Skin of body (tissue), 2 donors: Measurements from ENCODE around the gene SLC12A7. TPM values are rescaled to one million over a fixed set of nuclear protein-coding genes. Genes with fewer than 3 reads are reported as not detected.

Experiments
- DNase-seq: peaks from one replicate; lab custom pipeline; 2025; lab: John Stamatoyannopoulos, UW
- total RNA-seq: library from RNA; depleted of rRNA; stranded (reverse); fragments of >200 nt; gene quantifications from one replicate; pipeline ENCODE4 v1.2.3, GENCODE V29; 2014

The SLC12A7 gene
- total RNA-seq, 1 donor from 2014 or later, result 13.7 TPM

GRCh38 chr5:1053391-1054017 is 58.4 kb downstream of the SLC12A7 start:
- peak; percentile 88 for DNase-seq

DNA sequence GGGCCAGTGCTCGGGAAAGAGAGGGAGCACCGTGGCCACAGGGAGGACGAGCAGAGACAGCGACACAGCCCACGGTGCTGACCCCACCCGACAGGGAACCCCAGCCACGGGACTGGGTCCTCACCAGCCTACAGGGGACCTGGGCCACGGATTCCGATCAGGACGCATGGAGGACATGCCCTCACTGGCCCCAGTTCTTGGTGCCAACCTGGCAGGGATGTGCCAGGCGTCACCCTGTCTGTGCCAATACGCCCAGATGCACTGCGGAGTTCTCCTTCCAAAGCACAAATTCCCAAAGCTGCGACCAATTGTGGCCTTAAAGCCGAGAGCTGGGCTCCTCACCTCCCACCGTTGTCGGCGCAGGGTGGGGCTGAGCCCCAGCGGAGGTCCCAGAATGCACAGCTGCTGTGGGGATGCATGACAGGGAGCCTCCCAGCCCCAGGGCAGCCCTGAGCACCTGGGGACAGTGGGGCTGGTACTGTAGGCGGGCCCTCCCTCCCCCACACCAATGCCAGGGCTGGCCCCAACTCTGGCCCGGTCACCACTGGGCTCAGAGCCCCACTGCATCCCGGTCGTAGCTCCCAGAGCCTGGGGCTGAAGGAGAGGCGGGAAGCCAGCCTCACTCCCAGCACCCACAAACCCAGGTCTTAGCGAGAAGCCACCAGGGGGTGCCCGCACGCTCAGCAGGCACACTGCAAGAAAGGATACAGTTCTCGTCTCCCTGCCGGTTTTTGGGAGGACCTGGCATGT is 59.0 kb downstream of the SLC12A7 start:
- peak; percentile 16 for DNase-seq

- no peak for DNase-seq
These were observed 59.8 kb downstream of the SLC12A7 start for GRCh38 chr5:1052076-1052475.

DNA sequence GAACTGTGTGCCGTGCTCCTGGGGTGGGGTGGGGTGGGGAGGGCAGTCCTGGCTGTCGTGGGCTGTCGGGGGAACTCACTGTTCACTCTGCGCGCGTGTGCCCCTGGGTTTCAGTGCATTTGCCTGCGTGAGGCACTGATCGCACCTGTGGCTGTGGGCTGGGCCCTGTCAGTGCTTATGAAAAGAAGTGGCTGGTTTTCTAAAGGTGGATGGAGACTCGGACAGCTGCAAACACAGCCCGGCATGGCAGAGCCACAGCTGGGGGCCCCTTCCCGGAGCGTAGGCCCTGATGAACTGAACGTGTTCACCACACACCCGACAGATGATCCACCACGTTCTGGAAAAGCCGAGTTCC is 60.5 kb downstream of the SLC12A7 start:
- DNase-seq, result no peak

DNA sequence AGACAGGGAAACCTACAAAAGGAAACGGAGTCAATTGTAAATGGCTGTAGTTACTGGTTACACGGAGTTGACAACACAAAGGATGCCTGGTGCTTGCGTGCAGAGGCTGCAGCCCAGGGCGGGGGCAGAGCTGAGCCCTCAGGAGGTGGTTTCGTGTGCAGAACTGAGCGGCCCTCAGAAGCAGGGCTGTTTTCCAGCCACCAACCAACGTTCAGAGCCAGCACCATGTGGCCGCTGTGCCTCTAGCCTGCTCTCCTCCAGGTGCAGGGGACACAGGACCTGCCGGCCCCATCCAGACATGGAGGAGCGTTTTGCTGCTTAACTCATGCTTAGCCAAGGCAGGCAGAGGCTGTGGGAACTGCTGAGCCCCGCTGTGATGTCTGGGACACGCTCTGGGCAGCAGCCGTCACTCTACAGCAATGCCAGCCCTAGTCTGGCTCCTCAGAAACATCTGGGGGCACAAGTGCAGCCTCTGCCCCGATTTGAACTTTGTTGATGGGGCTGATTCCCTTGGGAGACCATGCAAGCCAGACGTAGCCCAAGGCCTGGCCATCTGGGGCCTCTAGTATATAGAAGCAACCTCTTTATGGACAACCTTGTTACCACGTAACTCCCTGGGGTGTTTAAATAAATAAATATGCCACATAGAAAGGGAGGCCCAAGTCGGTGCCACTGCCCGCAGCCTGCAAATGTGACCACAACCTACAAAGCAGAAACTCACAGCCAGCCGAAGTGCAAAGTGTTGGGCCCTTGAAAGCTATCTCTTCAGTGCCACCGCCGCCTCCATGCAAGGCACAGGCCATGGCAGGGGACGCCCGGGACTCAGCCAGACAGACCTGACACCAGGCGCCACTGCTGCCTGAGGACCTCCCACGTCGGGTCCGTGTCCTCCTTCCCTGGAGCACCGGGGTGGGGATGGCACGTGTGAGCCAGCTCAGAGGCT is 61.2 kb downstream of the SLC12A7 start:
- no peak for DNase-seq

- no peak for DNase-seq
These were observed 62.7 kb downstream of the SLC12A7 start for GRCh38 chr5:1048861-1049838.

DNA sequence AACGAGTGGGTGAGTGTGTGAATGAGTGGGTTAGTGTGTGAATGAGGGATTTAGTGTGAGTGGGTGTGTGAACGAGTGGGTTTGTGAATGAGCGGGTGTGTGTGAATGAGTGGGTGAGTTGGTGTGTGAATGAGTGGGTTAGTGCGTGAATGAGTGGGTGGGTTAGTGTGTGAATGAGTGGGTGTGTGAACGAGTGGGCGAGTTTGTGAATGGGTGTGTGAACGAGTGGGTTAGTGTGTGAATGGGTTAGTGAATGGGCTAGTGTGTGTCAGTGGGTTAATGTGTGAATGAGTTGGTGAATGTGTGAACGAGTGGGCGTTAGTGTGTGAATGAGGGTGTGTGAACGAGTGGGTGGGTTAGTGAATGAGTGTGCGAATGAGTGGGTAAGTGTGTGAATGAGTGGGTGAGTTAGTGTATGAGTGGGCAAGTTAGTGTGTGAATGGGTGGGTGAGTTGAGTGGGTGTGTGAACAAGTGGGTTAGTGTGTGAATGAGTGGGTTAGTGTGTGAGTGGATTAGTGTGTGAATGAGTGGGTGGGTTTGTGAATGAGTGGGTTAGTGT is 63.6 kb downstream of the SLC12A7 start:
- no peak for DNase-seq

DNA sequence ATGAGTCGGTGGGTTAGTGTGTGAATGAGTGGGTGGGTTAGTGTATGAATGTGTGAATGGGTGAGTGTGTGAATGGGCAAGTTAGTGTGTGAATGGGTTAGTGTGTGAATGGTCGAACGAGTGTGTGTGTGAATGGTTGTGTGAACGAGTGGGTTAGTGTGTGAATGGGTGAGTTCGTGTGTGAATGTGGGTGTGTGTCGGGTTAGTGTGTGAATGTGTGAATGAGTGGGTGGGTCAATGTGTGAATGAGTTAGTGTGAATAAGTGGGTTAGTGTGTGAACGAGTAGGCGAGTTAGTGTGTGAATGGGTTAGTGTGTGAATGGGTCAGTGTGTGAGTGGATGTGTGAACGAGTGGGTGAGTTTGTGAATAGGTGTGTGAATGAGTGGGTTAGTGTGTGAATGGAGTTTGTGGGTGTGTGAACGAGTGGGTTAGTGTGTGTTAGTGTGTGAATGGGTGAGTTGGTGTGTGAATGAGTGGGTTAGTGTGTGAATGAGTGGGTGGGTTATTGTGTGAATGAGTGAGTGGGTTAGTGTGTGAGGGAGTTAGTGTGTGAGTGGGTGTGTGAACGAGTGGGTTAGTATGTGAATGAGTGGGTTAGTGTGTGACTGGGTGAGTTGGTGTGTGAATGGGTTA is 64.4 kb downstream of the SLC12A7 start:
- no peak for DNase-seq

DNA sequence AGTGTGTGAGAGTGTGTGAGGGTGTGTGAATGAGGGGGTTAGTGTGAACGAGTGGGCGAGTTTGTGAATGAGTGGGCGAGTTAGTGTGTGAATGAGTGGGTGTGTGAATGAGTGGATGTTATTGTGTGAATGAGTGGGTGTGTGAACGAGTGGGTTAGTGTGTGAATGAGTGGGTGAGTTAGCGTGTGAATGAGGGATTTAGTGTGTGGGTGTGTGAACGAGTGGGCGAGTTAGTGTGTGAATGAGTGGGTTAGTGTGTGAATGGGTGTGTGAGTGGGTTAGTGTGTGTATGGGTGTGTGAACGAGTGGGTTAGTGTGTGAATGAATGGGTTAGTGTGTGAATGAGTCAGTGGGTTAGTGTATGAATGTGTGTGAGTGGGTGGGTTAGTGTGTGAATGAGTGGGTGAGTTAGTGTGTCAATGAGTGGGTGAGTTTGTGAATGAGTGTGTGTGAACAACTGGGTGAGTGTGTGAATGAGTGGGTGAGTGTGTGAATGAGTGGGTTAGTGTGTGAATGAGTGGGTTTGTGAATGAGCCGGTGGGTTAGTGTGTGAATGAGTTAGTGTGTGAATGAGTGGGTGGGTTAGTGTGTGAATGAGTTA is 65.8 kb downstream of the SLC12A7 start:
- no peak for DNase-seq

- DNase-seq, result no peak
These were observed 67.7 kb downstream of the SLC12A7 start for GRCh38 chr5:1044117-1044516.

DNA sequence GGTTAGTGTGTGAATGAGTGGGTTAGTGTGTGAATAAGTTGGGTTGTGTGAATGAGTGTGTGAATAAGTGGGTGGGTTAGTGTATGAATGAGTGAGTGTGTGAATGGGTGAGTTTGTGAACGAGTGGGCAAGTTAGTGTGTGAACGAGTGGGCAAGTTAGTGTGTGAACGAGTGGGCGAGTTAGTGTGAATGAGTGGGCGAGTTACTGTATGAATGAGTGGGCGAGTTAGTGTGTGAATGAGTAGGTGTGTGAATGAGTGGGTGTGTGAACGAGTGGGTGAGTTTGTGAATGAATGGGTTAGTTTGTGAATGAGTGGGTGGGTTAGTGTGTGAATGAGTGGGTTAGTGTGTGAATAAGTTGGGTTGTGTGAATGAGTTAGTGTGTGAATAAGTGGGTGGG is 68.5 kb downstream of the SLC12A7 start:
- DNase-seq, result no peak

GRCh38 chr5:1042626-1043025 is 69.2 kb downstream of the SLC12A7 start:
- no peak for DNase-seq

DNA sequence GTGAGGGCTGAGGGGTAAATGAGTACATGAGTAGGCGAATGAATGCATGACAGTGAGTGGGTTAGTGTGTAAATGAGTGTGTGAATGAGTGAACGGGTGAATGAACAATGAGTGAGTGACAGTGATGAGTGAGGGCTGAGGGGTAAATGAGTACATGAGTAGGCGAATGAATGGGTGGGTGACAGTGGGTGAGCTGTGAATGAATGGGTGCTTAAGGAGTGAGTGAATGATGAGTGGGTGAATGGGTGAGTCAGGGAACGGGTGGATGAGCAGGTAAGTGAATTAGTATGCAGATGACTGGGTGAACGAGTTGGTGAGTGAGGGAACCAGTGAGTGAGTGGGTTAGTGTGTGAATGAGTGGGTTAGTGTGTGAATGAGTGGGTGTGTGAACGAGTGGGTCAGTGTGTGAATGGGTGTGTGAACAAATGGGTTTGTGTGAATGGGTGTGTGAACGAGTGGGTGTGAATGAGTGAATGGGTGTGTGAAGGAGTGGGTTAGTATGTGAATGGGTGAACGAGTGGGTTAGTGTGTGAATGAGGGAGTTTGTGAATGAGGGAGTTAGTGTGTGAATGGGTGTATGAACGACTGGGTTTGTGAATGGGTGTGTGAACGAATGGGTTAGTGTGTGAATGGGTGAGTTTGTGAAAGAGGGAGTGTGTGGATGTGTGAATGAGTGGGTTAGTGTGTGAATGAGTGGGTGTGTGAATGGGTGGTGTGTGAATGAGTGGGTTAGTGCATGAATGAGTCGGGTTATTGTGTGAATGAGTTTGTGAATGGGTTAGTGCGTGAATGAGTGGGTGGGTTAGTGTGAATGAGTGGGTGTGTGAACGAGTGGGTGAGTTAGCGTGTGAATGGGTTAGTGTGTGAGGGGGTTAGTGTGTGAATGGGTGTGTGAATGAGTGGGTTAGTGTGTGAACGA is 70.4 kb downstream of the SLC12A7 start:
- no peak for DNase-seq

DNA sequence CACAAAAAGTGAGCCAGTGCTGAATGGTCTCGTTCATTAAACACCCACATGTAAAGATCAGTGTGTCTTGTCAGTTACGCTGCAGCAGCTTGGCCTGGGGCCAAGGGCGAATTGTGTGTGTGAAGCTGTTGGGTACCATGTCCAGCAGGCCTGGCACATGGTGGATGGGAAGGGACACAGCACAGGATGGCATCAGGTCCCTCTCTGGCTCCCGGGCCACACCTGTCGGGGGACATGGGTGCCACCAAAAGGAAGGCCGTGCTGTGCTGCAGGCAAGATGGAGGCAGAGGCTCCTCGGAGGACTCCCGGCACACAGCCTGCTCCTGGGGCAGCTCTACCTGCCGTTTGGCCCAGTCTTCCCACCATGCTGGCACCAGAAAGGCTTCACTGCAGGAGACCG is 71.3 kb downstream of the SLC12A7 start:
- DNase-seq, result no peak

GRCh38 chr5:1039706-1040260 is 72.1 kb downstream of the SLC12A7 start:
- no peak for DNase-seq

DNA sequence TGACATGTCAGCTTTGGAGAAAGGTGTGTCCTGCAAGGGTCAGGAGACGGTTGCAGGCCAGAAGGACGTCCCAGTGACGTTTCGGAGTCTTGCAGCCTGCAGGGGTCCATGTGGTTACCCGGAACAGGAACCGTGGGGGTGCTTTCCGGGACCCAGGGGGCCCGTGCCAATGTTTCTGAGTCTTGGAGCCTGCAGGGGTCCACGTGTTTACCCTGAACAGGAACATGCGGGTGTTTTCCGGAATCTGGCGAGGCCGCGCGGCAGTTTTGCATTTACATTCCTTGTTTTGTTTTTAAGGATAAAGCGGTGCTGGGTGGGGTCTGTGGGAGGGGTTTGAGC is 72.7 kb downstream of the SLC12A7 start:
- DNase-seq, result no peak

- DNase-seq, result no peak
These were observed 73.2 kb downstream of the SLC12A7 start for GRCh38 chr5:1038417-1039209.
